ENCODE data around the gene EXOC6B. TPM values are rescaled to one million over a fixed set of nuclear protein-coding genes. Genes with fewer than 3 reads are reported as not detected.

EXOC6B gene
- total RNA-seq, 1 donor from 2014 or later: 35.2 TPM

DNA sequence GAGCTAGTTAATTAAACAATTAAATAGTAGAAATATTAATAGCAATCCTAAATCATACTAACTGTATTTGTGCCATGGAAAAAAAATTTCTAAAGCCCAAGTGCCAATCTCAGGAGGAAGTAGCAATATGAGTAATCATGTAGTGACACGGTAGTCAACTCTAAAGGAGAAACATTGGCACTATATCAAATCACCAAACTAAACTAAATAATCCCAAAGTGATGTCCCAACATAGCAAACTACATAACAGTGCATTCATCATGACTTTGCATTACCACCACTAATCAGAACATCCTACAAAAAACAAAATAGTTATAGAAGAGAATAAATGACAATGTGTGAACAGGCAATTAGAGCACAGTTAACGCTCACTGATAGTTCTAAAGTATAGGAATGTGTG lies 195.1 kb downstream of the EXOC6B start:
- Histone ChIP-seq H3K4me3 (no peak overlapping the region), H3K27me3 (no peaks in the 10 kb centered on the region), H3K36me3 (no peaks in the 10 kb centered on the region), H3K4me1 (no peaks in the 10 kb centered on the region), H3K9me3 (no peaks in the 10 kb centered on the region), H3K27ac (no peak overlapping the region)
- TF ChIP-seq, protein P1, sequence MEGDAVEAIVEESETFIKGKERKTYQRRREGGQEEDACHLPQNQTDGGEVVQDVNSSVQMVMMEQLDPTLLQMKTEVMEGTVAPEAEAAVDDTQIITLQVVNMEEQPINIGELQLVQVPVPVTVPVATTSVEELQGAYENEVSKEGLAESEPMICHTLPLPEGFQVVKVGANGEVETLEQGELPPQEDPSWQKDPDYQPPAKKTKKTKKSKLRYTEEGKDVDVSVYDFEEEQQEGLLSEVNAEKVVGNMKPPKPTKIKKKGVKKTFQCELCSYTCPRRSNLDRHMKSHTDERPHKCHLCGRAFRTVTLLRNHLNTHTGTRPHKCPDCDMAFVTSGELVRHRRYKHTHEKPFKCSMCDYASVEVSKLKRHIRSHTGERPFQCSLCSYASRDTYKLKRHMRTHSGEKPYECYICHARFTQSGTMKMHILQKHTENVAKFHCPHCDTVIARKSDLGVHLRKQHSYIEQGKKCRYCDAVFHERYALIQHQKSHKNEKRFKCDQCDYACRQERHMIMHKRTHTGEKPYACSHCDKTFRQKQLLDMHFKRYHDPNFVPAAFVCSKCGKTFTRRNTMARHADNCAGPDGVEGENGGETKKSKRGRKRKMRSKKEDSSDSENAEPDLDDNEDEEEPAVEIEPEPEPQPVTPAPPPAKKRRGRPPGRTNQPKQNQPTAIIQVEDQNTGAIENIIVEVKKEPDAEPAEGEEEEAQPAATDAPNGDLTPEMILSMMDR (IDR thresholded peaks at IDR 0.05): no peak
- no peak for ATAC-seq
- no peak for DNase-seq
- intact Hi-C loops (cut with DNase I): no loop called here

DNA sequence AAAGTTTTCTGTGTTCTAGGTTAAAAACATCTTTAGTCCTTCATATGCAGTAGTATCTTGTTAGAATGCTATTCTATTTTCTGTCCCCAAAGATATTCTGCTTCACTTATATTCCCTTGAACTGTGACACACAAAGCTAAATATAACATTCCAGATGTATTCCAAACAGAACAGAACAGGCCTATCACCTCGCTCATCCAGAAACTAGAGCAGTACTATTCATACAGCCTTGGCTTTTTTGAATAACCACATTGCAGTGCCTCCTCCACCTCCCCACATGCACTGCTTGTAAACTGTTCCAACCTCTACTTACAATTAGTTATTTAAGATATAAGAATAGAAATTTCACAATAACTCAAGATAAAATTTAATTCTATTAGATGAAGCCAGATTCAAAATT lies 196.8 kb downstream of the EXOC6B start:
- TF ChIP-seq, protein P1 (IDR thresholded peaks at IDR 0.05): no peak
- no peaks in the 10 kb centered on the region for H3K27me3 ChIP-seq
- ATAC-seq (no peak), DNase-seq (no peak)
- H3K4me1 ChIP-seq: no peaks in the 10 kb centered on the region
- H3K36me3 ChIP-seq: no peaks in the 10 kb centered on the region
- no peaks in the 10 kb centered on the region for H3K9me3 ChIP-seq
- no peak overlapping the region for H3K4me3 ChIP-seq
- intact Hi-C loops (cut with DNase I): no loop called here
- H3K27ac ChIP-seq: no peak overlapping the region

DNA sequence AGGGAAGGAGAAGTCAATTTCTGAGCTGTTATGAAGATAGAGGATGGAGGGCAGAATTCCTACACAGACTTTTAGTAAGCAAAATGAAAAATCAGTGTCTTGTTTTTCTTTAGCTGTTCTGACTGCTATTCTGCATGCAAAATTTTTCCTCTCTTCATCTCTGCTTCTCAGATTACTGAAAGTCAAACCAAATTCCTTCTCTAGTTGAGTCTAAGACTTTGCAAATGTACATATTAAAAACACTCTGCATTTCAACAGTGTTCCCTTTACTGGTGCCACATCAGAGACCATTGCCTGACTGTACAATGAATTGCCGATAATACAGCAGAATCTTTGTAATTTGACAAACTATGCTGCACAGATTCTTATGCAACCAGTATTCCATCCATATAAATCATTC lies 198.8 kb downstream of the EXOC6B start:
- no peak for ATAC-seq
- Histone ChIP-seq H3K4me1 (no peaks in the 10 kb centered on the region), H3K36me3 (no peaks in the 10 kb centered on the region), H3K9me3 (no peaks in the 10 kb centered on the region), H3K4me3 (no peak overlapping the region), H3K27me3 (no peaks in the 10 kb centered on the region), H3K27ac (no peak overlapping the region)
- TF ChIP-seq, protein P1 (IDR thresholded peaks at IDR 0.05): no peak
- intact Hi-C loops (cut with DNase I): no loop called here
- DNase-seq: no peak

DNA sequence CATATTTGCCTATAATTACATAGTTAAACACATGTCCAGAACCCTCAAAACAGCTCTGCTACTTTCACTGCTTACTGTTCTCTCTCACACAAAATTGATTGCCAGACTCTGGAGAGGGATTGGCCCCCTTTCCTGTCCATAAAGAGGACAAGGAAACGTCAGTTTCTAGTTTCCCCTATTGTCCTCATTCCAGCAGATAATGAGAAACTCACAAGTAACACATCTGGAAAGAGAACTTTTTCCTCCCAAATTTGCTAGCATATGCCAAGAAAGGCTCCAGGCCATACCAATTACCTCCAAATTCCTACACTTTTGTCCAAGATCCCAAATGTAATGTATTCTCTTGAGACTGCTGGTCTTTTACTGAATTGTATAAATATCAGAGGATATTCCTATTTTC lies 200.5 kb downstream of the EXOC6B start:
- DNase-seq: no peak
- TF ChIP-seq, protein P1 (IDR thresholded peaks at IDR 0.05): no peak
- intact Hi-C loops (cut with DNase I): no loop called here

DNA sequence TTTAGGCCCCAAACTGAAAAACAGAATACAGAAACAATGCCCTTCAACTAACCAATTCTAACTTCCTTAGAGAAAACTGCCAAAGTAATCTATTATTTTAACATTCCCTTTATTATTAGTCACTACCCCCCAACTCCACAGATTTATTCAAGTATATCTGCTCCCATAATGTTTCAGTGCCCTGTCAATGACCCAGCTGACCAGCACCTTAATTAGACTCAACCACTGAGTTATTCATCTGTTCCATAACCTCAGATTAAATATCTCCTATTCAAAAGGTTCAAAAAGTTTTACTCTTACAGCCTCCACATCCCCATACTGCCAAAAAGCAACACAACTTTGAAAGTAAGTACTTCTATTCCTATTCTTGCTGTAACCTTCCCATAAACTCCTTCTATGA lies 202.4 kb downstream of the EXOC6B start:
- intact Hi-C loops (cut with DNase I): no loop called here
- TF ChIP-seq, protein P1 (IDR thresholded peaks at IDR 0.05): no peak
- no peaks in the 10 kb centered on the region for H3K27me3 ChIP-seq

More for the DNA sequence above, 200.5 kb downstream of the EXOC6B start:
- Histone ChIP-seq H3K9me3 (no peaks in the 10 kb centered on the region), H3K4me3 (no peak overlapping the region), H3K27me3 (no peaks in the 10 kb centered on the region), H3K4me1 (no peaks in the 10 kb centered on the region), H3K27ac (no peak overlapping the region), H3K36me3 (no peaks in the 10 kb centered on the region)
- ATAC-seq: no peak

DNA sequence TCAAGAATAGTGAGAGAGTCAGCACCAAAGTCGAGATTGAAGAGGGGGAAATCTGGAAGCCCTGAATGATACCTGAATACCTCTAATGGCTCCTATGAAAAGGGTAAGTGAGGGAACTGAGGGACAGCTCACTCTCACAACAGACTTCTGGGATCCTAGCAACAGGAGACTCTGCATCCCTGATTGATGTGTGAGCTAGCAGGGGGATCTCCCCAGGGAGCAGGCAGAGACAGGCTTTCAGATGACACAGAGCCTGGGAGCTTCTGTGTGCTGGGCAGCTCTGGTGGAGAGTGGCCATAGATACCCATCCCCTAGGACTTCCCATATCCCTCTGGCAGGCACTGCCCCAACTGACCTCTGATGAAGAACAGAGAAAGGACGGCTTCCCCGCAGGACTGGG lies 206.2 kb downstream of the EXOC6B start:
- intact Hi-C loops (cut with DNase I): no loop called here
- Histone ChIP-seq H3K27ac (no peak overlapping the region), H3K36me3 (no peaks in the 10 kb centered on the region)

More for the DNA sequence above, 202.4 kb downstream of the EXOC6B start:
- no peaks in the 10 kb centered on the region for H3K9me3 ChIP-seq
- H3K4me3 ChIP-seq: no peak overlapping the region
- H3K4me1 ChIP-seq: no peaks in the 10 kb centered on the region
- H3K27ac ChIP-seq: no peak overlapping the region
- no peaks in the 10 kb centered on the region for H3K36me3 ChIP-seq
- ATAC-seq: no peak
- DNase-seq: no peak

More for the DNA sequence above, 206.2 kb downstream of the EXOC6B start:
- no peak for ATAC-seq
- no peak overlapping the region for H3K4me3 ChIP-seq
- DNase-seq: no peak
- TF ChIP-seq, protein P1 (IDR thresholded peaks at IDR 0.05): no peak
- no peaks in the 10 kb centered on the region for H3K4me1 ChIP-seq
- H3K9me3 ChIP-seq: no peaks in the 10 kb centered on the region
- no peaks in the 10 kb centered on the region for H3K27me3 ChIP-seq

Data from upper lobe of right lung (tissue), 1 donor.